ENCODE data around the gene COMMD1. TPM values are rescaled to one million over a fixed set of nuclear protein-coding genes. Genes with fewer than 3 reads are reported as not detected.
"Not testable (repeated sequence)": the region's sequence is repeated elsewhere in the genome, so short reads cannot be mapped to it uniquely, and the experiment has no call there.

Gene COMMD1
- 10 to 100 TPM; 33.6 to 49.1 (median 38.7) TPM for total RNA-seq
- polyA plus RNA-seq: 10 to 100 TPM; 54.3 to 67.3 (median 56.3) TPM
- long read RNA-seq, donor 1, transcript COMMD1-201 (3 exons, 911 nt): major isoform, 8 of 9 reads
- long read RNA-seq, donor 1, partial matches to known transcripts: 1 of 9 reads
- long read RNA-seq, donor 1, other reads (novel, unspliced or antisense): 0 of 9 reads
- long read RNA-seq, donor 2, transcript COMMD1-201 (3 exons, 911 nt): major isoform, 16 of 16 reads
- long read RNA-seq, donor 2, partial matches to known transcripts: 0 of 16 reads
- long read RNA-seq, donor 2, other reads (novel, unspliced or antisense): 0 of 16 reads

GRCh38 chr2:61905372-61906185 lies at the start of gene COMMD1:
TSS of gene COMMD1 (plus strand) at chr2:61905674. CDS start at chr2:61905679, 5 bp downstream.
- peak; percentile 97 to 99 (median 98) for ATAC-seq
- Histone ChIP-seq H3K4me3 (peak within 1 kb of the TSS; percentile 97), H3K36me3 (ENCODE audit: insufficient read depth in 1 of 2, low read depth in 1 of 2) (peaks cover 0 to 4% of the 10 kb centered on the region in 2 donors), H3K9me3 (no peaks in the 10 kb centered on the region), H3K27ac (peak within 1 kb of the TSS; percentile 88), H3K4me1 (peaks cover 22% of the 10 kb centered on the region), H3K27me3 (ENCODE audit: insufficient read depth in 3 of 3, low read length in 2 of 3) (no peaks in the 10 kb centered on the region)
- intact Hi-C loops (cut with DNase I): no loop called here
- WGBS, 3 donors: 1% methylated on average over 33 of the region's 33 CpGs
- DNase-seq: peak; percentile 85 to 90
- no peak for TF ChIP-seq CTCF (IDR thresholded peaks at IDR 0.05)

- Histone ChIP-seq H3K27ac (no peak overlapping the region), H3K27me3 (ENCODE audit: insufficient read depth in 3 of 3, low read length in 2 of 3) (no peaks in the 10 kb centered on the region), H3K4me3 (no peak overlapping the region), H3K36me3 (ENCODE audit: insufficient read depth in 1 of 2, low read depth in 1 of 2) (no peaks in the 10 kb centered on the region), H3K4me1 (peaks cover 11% of the 10 kb centered on the region), H3K9me3 (no peaks in the 10 kb centered on the region)
- DNase-seq: no peak
- intact Hi-C loops (cut with DNase I): no loop called here
- TF ChIP-seq CTCF (IDR thresholded peaks at IDR 0.05): no peak
- no peak for ATAC-seq
- WGBS, 3 donors: 71 to 85% (median 79%) methylated on average over 3 of the region's 3 CpGs
These were observed 48.2 kb upstream of the COMMD1 start for GRCh38 chr2:61857224-61857623.

GRCh38 chr2:61862085-61862484 lies 43.4 kb upstream of the COMMD1 start:
- Histone ChIP-seq H3K9me3 (no peaks in the 10 kb centered on the region), H3K4me1 (no peaks in the 10 kb centered on the region), H3K27me3 (ENCODE audit: insufficient read depth in 3 of 3, low read length in 2 of 3) (no peaks in the 10 kb centered on the region), H3K27ac (no peak overlapping the region), H3K36me3 (ENCODE audit: insufficient read depth in 1 of 2, low read depth in 1 of 2) (peaks cover 2 to 37% of the 10 kb centered on the region in 2 donors), H3K4me3 (no peak overlapping the region)
- DNase-seq: no peak
- 97 to 100% (median 98%) methylated on average over 5 of the region's 5 CpGs for WGBS, 3 donors
- ATAC-seq: no peak
- intact Hi-C loops (cut with DNase I): no loop called here
- no peak for TF ChIP-seq CTCF (IDR thresholded peaks at IDR 0.05)

GRCh38 chr2:61866482-61867089 lies 38.9 kb upstream of the COMMD1 start:
- peak in 1 of 4 donors; percentile 27 for ATAC-seq
- H3K36me3 ChIP-seq (ENCODE audit: insufficient read depth in 1 of 2, low read depth in 1 of 2): peaks cover 2 to 82% of the 10 kb centered on the region in 2 donors
- H3K27ac ChIP-seq; H3K4me1 ChIP-seq; H3K9me3 ChIP-seq; intact Hi-C loops (cut with DNase I); H3K27me3 ChIP-seq (ENCODE audit: insufficient read depth in 3 of 3, low read length in 2 of 3); H3K4me3 ChIP-seq; DNase-seq: not testable (repeated sequence)
- WGBS, 3 donors: 96 to 98% (median 98%) methylated on average over 14 of the region's 14 CpGs

- no peak overlapping the region for H3K4me3 ChIP-seq
- H3K27me3 ChIP-seq (ENCODE audit: insufficient read depth in 3 of 3, low read length in 2 of 3): no peaks in the 10 kb centered on the region
- peaks cover 15 to 100% of the 10 kb centered on the region in 2 donors for H3K36me3 ChIP-seq (ENCODE audit: insufficient read depth in 1 of 2, low read depth in 1 of 2)
- DNase-seq (no peak), ATAC-seq (no peak)
- intact Hi-C loops (cut with DNase I): no loop called here
- H3K9me3 ChIP-seq: no peaks in the 10 kb centered on the region
- H3K27ac ChIP-seq: no peak overlapping the region
- 75 to 85% (median 85%) methylated on average over 1 of the region's 1 CpG for WGBS, 3 donors
- no peaks in the 10 kb centered on the region for H3K4me1 ChIP-seq
- TF ChIP-seq CTCF (IDR thresholded peaks at IDR 0.05): no peak
These were observed 29.1 kb upstream of the COMMD1 start for GRCh38 chr2:61876400-61876799.

All from psoas muscle (tissue), 8 donors.